ENCODE data around the gene KCNH1. TPM values are rescaled to one million over a fixed set of nuclear protein-coding genes. Genes with fewer than 3 reads are reported as not detected.
"Not testable (repeated sequence)": the region's sequence is repeated elsewhere in the genome, so short reads cannot be mapped to it uniquely, and the experiment has no call there.

Gene KCNH1
- total RNA-seq, 1 donor from 2014 or later, result 0.26 TPM

- no peak for DNase-seq (ENCODE audit: low spot score)
Measured at GRCh38 chr1:211009944-211010343, 124.0 kb downstream of the KCNH1 start.

GRCh38 chr1:211007830-211008229 is 126.1 kb downstream of the KCNH1 start:
- no peak for DNase-seq (ENCODE audit: low spot score)

- not testable (repeated sequence) for DNase-seq (ENCODE audit: low spot score)
Measured at GRCh38 chr1:210995931-210996330, 138.0 kb downstream of the KCNH1 start.

- no peak for DNase-seq (ENCODE audit: low spot score)
Measured at GRCh38 chr1:210992837-210993236, 141.1 kb downstream of the KCNH1 start.

- no peak for DNase-seq (ENCODE audit: low spot score)
Measured at GRCh38 chr1:210989905-210990304, 144.0 kb downstream of the KCNH1 start.

- DNase-seq (ENCODE audit: low spot score), result no peak
Measured at GRCh38 chr1:210981490-210981889, 152.5 kb downstream of the KCNH1 start.

- no peak for DNase-seq (ENCODE audit: low spot score)
Measured at GRCh38 chr1:210980082-210980481, 153.9 kb downstream of the KCNH1 start.

- DNase-seq (ENCODE audit: low spot score), result no peak
Measured at GRCh38 chr1:210978974-210979354, 155.0 kb downstream of the KCNH1 start.

- DNase-seq (ENCODE audit: low spot score), result no peak
Measured at GRCh38 chr1:210978316-210978973, 155.5 kb downstream of the KCNH1 start.

GRCh38 chr1:210951279-210951678 is 182.7 kb downstream of the KCNH1 start:
- no peak for DNase-seq (ENCODE audit: low spot score)

- DNase-seq (ENCODE audit: low spot score), result not testable (repeated sequence)
Measured at GRCh38 chr1:210949940-210950546, 183.9 kb downstream of the KCNH1 start.

- no peak for DNase-seq (ENCODE audit: low spot score)
Measured at GRCh38 chr1:210949489-210949888, 184.5 kb downstream of the KCNH1 start.

- DNase-seq (ENCODE audit: low spot score), result no peak
Measured at GRCh38 chr1:210949039-210949438, 184.9 kb downstream of the KCNH1 start.

- DNase-seq (ENCODE audit: low spot score), result no peak
Measured at GRCh38 chr1:210944252-210944651, 189.7 kb downstream of the KCNH1 start.

GRCh38 chr1:210942513-210942912 is 191.4 kb downstream of the KCNH1 start:
- no peak for DNase-seq (ENCODE audit: low spot score)

GRCh38 chr1:210940081-210940617 is 193.8 kb downstream of the KCNH1 start:
- no peak for DNase-seq (ENCODE audit: low spot score)

GRCh38 chr1:210938416-210938925 is 195.5 kb downstream of the KCNH1 start:
- no peak for DNase-seq (ENCODE audit: low spot score)

- no peak for DNase-seq (ENCODE audit: low spot score)
Measured at GRCh38 chr1:210937846-210938245, 196.1 kb downstream of the KCNH1 start.

- DNase-seq (ENCODE audit: low spot score), result no peak
Measured at GRCh38 chr1:210935905-210936304, 198.0 kb downstream of the KCNH1 start.

- no peak for DNase-seq (ENCODE audit: low spot score)
Measured at GRCh38 chr1:210932104-210932503, 201.8 kb downstream of the KCNH1 start.

GRCh38 chr1:210922666-210923065 is 211.3 kb downstream of the KCNH1 start:
- no peak for DNase-seq (ENCODE audit: low spot score)
